Raji (cell line): ENCODE results near the gene NPTX1.

ENCODE experiments used
- POLR2A ChIP-seq: IDR thresholded peaks from 2 replicates; pipeline ENCODE4 v1.6.1; 2011; ENCODE audit warnings: low read depth, low read length, control low read depth; ENCODE audit not compliant: insufficient read depth

Gene NPTX1

DNA sequence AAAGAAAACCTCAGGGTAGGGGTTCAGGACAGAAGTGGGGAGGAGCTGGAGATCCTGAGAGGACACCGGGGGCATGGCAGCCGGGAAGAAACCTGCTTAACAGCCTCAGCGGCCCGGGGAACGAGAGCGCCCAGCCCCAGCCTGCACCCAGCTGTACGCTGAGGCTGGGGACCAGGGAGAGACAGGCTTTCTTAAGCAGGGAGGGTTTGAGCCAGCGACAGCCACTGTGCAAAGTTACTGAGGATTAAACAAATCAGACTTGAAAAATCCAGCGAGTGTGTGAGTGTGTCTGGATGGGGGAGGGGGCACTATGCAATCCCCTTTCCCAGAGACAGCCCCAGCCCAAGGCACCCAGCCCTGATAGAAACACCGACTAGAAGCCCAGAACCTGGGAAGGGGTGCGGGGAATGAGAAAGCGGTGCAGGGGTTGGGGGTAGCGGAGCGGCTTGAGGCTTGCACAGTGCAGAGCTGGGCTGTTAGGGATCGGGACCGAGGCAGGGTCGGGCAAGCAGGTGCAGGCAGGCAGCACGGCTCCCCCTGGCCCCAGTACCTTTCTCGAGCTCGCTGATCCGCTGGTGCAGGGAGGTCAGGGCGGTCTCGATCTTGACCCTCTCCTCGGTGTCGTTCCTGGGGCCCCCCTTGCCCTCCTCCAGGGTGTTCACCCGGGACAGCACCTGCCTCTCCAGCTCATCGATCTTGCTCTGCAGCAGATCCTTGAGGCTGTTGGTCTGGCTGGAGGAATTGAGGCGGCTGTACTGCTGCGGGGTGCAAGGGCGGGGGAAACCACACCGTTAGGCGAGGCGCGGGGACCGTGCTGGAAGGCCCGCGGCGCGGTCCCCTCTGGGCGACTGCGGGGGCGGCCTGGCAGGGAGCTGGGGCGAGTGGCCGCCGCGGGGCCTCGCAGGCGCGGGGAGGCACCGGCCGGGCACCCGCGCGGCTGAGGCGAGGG lies 1.2 kb downstream of the NPTX1 start:
- TF ChIP-seq POLR2A, result no peak

- no peak for TF ChIP-seq POLR2A
Observed at GRCh38 chr17:80474231-80474960, 2.0 kb downstream of the NPTX1 start.

DNA sequence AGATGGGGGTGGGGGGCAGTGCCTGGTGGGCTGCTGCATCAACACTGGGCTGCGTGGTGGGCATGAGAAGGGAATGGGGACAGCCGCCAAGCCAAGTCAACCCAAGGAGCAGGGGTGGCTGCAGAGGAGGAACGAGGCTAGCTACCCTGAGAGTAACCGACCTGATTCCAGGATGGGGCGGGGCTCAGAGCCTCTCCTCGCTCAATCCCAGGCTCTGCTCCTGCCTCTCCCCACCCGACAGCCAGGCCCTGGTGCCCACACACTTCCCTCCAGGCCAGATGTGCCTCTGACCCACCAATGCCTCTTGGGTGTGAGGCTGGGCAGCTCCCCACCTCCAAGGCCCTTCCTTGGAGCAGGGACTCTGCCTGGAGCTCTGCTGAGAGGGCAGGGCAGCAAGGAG lies 2.7 kb downstream of the NPTX1 start:
- TF ChIP-seq POLR2A, result no peak

DNA sequence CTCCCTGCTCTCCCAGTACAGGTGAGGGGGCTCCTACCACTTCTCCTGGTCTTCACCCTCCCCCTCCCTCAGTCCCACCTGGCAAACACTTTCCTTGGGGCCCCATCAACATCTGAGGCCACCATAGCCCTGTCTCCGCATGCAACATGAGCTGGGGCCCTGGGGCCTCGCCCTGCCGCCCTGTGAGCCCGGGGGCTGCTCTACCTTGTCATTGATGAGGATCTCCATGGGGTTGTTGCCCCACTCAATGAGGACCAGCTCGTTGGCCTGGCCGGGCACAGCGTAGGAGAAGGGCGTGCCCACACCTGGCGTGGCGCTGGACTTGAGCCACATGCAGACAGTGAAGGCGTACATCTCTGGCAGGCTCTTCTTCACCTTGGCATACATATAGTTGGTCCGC lies 3.4 kb downstream of the NPTX1 start:
- TF ChIP-seq POLR2A, result no peak

GRCh38 chr17:80471922-80472321 lies 4.5 kb downstream of the NPTX1 start:
- no peak for TF ChIP-seq POLR2A

DNA sequence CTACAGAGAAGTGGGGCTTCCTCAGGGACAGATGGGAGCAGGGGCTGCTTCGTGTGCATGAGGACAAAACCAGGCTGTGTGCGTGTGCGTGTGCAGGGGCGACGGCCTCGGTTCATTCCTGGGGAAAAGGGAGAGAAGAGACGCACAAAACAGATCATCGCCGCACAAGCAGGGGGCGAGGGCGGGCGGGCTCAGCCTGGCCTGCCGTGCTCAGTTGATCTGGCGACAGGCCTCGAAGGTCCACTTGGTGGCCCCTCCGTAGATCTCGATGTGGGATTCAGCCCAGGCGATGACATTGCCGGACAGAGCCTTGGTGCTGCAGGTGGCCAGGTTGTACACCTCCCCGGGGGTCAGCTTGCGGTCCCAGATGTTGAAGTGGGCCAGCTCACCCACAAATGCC lies 5.8 kb downstream of the NPTX1 start:
- no peak for TF ChIP-seq POLR2A

DNA sequence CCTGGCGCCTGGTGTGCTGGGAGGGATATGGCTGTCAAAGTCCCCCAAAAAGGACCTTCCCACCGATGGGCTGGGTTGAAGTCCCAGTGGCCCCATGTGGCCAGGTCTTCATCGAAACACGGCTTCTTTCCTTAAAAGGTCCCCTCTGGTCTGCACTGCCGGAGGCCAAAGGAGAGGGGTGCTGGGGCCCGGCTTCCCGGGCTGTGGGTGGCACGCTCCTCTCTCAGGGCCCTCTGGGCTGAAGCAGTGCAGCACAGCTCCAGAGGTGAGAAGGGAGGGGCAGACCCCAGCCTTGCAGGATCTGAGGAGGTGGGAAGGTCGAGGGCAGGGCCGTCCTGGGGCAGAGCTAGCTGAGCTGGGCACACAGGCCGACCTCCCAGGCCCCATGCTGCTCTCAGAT lies 6.7 kb downstream of the NPTX1 start:
- TF ChIP-seq POLR2A, result no peak

GRCh38 chr17:80468781-80469493 lies 7.5 kb downstream of the NPTX1 start:
- no peak for TF ChIP-seq POLR2A

GRCh38 chr17:80468242-80468641 lies 8.2 kb downstream of the NPTX1 start:
- TF ChIP-seq POLR2A, result no peak

GRCh38 chr17:80466188-80466705 lies 10.2 kb downstream of the NPTX1 start:
- no peak for TF ChIP-seq POLR2A

- TF ChIP-seq POLR2A, result no peak
Observed at GRCh38 chr17:80465327-80465974, 11.0 kb downstream of the NPTX1 start.

- TF ChIP-seq POLR2A, result no peak
Observed at GRCh38 chr17:80464486-80464885, 11.9 kb downstream of the NPTX1 start.

DNA sequence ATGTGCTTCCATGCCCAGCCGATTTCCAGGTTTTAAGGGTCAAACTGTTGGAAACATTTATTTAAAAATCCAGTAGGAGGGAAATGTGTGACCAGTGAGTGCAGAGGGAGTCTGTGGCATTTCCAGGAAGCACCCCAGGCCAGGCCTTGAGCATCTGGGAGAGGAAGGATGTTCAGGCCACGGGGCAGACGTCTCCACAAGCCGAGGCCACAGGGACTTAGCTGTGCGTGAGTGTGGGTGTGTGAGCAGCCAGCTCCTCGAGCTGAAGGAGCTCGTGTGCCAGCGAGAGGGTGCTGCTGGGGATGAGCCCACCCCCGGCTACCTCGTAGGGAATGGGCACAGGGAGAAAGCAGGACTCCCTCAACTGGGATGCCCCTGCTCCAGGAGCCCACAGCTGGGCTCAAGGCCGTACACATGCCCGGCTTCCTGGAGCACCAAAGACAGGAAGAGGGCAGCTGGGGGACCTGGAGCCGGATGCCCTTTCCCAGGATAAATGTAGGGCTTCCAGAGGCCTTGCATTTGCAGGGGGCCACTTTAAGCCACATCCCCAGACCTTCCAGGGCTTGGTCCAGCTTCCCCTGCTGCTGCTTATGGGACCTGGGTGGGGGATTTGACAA lies 12.5 kb downstream of the NPTX1 start:
- no peak for TF ChIP-seq POLR2A

DNA sequence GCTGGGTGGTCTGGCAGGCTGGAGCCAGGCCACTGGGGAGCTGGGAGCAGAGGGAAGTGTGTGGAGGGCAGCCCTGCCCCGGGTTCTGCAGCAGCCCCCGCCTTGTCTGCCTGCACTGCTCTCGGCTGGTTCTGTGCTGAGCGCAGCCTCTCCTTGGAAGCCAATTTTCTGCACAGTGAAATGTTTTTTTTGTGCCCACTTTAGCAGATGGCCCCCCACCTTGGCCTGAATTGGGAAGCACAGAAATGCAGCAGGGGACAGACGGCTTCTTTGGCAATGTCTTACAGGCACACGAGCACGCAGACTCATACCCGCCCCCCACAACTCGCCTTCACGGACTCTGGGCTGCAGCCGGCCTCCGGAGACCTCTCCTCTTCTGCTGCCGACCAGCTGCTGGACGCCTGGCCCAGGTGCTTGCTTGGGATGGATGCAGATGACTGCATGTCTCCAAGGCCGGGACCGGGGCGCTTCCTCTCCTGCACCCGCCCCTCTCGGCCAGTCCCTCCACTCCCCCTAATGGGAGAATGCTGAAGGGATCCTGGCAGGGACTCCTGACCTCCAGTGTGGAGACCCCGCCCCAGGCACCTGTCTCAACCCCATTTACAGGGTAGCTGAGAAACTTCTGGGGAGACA lies 14.8 kb downstream of the NPTX1 start:
- TF ChIP-seq POLR2A, result no peak
